Measurements from ENCODE around the gene JPH2.

The JPH2 gene

DNA sequence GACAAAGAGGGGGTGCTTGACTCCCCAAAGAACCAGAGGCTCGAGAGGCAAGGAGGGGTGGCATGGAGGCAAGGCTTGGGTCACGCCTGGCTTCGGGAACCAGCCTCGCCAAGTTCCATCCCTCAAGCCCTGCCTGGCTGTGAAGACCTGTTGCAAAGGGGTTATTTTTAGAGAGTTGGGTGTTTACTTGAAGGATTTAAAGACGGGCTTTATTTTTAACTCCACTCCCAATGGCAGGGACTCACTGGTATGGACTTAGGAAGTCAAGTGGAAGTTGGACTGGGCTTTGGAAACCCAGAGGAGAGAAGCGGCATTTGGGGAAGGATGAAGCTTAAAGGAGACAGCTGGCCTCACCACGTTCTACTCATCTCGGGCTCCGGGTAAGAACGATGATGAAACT, 43.1 kb downstream of the JPH2 start:
- TF ChIP-seq, protein P1, sequence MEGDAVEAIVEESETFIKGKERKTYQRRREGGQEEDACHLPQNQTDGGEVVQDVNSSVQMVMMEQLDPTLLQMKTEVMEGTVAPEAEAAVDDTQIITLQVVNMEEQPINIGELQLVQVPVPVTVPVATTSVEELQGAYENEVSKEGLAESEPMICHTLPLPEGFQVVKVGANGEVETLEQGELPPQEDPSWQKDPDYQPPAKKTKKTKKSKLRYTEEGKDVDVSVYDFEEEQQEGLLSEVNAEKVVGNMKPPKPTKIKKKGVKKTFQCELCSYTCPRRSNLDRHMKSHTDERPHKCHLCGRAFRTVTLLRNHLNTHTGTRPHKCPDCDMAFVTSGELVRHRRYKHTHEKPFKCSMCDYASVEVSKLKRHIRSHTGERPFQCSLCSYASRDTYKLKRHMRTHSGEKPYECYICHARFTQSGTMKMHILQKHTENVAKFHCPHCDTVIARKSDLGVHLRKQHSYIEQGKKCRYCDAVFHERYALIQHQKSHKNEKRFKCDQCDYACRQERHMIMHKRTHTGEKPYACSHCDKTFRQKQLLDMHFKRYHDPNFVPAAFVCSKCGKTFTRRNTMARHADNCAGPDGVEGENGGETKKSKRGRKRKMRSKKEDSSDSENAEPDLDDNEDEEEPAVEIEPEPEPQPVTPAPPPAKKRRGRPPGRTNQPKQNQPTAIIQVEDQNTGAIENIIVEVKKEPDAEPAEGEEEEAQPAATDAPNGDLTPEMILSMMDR (IDR thresholded peaks at IDR 0.05; ENCODE audit: insufficient read depth, low read length, poor library complexity, severe bottlenecking): no peak
- TF ChIP-seq EZH2phosphoT487 (conservative IDR thresholded peaks at IDR 0.05; ENCODE audit: low read length): no peak
- H3K9ac ChIP-seq (ENCODE audit: low read length): no peak overlapping the region
- H3K36me3 ChIP-seq (ENCODE audit: low read length): no peaks in the 10 kb centered on the region

DNA sequence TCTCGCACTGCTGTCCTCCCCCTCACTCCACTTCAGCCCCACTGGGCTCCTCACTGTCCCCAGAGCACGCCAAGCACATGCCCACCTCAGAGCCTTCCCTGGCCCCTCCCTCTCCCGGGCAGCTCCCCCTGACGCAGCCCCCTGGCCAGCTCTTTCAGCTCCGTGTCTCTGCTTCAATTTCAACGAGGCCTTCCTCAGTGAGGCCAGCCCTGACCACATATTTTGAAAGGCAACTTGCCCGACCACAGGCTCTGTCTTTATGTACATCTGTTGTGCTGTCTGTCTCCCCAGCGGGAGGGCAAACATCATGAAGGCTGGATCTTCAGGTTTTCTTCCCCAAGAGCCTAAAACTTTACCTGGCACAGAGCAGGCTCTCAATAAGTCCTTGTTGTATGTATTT, 44.6 kb downstream of the JPH2 start:
- no peak overlapping the region for H3K4me3 ChIP-seq (ENCODE audit: insufficient read depth, low read length, poor library complexity, severe bottlenecking)
- H3K27ac ChIP-seq (ENCODE audit: low read depth, low read length): no peak overlapping the region
- no peaks in the 10 kb centered on the region for H3K9me2 ChIP-seq (replicated peaks; ENCODE audit: insufficient read depth, low read length)

More for the DNA sequence above, 43.1 kb downstream of the JPH2 start:
- Histone ChIP-seq H3K4me2 (ENCODE audit: low read depth, low read length, poor library complexity, severe bottlenecking) (no peak overlapping the region), H3K4me3 (ENCODE audit: insufficient read depth, low read length, poor library complexity, severe bottlenecking) (no peak overlapping the region), H3K27ac (ENCODE audit: low read depth, low read length) (no peak overlapping the region), H4K20me1 (ENCODE audit: low read depth, low read length) (no peaks in the 10 kb centered on the region), H3K9me2 (replicated peaks; ENCODE audit: insufficient read depth, low read length) (no peaks in the 10 kb centered on the region), H3K9me3 (ENCODE audit: insufficient read depth, low read length) (no peaks in the 10 kb centered on the region), H3K79me2 (ENCODE audit: insufficient read depth, low read length) (no peaks in the 10 kb centered on the region), H3F3A (ENCODE audit: insufficient read depth) (no peaks in the 10 kb centered on the region), H2AFZ (ENCODE audit: low read depth, low read length, severe bottlenecking) (no peak overlapping the region), H3K27me3 (ENCODE audit: low read length) (no peaks in the 10 kb centered on the region)

DNA sequence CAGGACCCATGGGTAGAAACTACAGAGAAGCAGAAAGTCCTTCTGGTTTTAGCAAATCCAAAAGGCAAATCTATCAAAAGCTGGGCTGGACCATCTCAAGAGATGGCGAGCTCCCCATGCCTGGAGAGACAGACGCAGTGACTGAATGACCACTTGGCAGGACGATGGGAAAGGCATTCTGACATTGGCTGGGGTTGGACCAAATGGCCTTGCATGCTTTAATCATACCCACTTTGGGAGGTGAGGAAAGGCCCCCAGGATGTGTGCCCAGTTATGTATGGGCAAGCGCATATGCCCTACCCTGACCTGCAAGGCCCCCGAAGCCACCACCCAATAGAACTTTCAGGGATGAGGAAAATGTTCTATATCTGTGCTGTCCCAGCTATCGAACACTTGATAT, 45.1 kb downstream of the JPH2 start:
- no peaks in the 10 kb centered on the region for H3K79me2 ChIP-seq (ENCODE audit: insufficient read depth, low read length)
- H3K27ac ChIP-seq (ENCODE audit: low read depth, low read length): no peak overlapping the region
- no peaks in the 10 kb centered on the region for H3K9me3 ChIP-seq (ENCODE audit: insufficient read depth, low read length)
- no peak overlapping the region for H2AFZ ChIP-seq (ENCODE audit: low read depth, low read length, severe bottlenecking)
- H3K27me3 ChIP-seq (ENCODE audit: low read length): no peaks in the 10 kb centered on the region
- H3F3A ChIP-seq (ENCODE audit: insufficient read depth): no peaks in the 10 kb centered on the region
- H3K9me2 ChIP-seq (replicated peaks; ENCODE audit: insufficient read depth, low read length): no peaks in the 10 kb centered on the region
- no peak overlapping the region for H3K4me2 ChIP-seq (ENCODE audit: low read depth, low read length, poor library complexity, severe bottlenecking)
- no peak overlapping the region for H3K9ac ChIP-seq (ENCODE audit: low read length)
- no peak overlapping the region for H3K4me3 ChIP-seq (ENCODE audit: insufficient read depth, low read length, poor library complexity, severe bottlenecking)
- H3K36me3 ChIP-seq (ENCODE audit: low read length): no peaks in the 10 kb centered on the region
- H4K20me1 ChIP-seq (ENCODE audit: low read depth, low read length): no peaks in the 10 kb centered on the region
- no peak for TF ChIP-seq EZH2phosphoT487 (conservative IDR thresholded peaks at IDR 0.05; ENCODE audit: low read length)
- TF ChIP-seq, protein P1 (IDR thresholded peaks at IDR 0.05; ENCODE audit: insufficient read depth, low read length, poor library complexity, severe bottlenecking): no peak

More for the DNA sequence above, 44.6 kb downstream of the JPH2 start:
- H2AFZ ChIP-seq (ENCODE audit: low read depth, low read length, severe bottlenecking): no peak overlapping the region
- H3K79me2 ChIP-seq (ENCODE audit: insufficient read depth, low read length): no peaks in the 10 kb centered on the region
- H3K9ac ChIP-seq (ENCODE audit: low read length): no peak overlapping the region
- H3K9me3 ChIP-seq (ENCODE audit: insufficient read depth, low read length): no peaks in the 10 kb centered on the region
- no peaks in the 10 kb centered on the region for H3K27me3 ChIP-seq (ENCODE audit: low read length)
- TF ChIP-seq, protein P1 (IDR thresholded peaks at IDR 0.05; ENCODE audit: insufficient read depth, low read length, poor library complexity, severe bottlenecking): no peak
- no peak for TF ChIP-seq EZH2phosphoT487 (conservative IDR thresholded peaks at IDR 0.05; ENCODE audit: low read length)
- H4K20me1 ChIP-seq (ENCODE audit: low read depth, low read length): no peaks in the 10 kb centered on the region
- H3F3A ChIP-seq (ENCODE audit: insufficient read depth): no peaks in the 10 kb centered on the region
- no peak overlapping the region for H3K4me2 ChIP-seq (ENCODE audit: low read depth, low read length, poor library complexity, severe bottlenecking)
- no peaks in the 10 kb centered on the region for H3K36me3 ChIP-seq (ENCODE audit: low read length)

Measured in SU-DHL-6 (cell line).